ENCODE measurements around the gene ADAMTS16.

- TF ChIP-seq POLR2A (IDR thresholded peaks at IDR 0.05), result no peak
- TF ChIP-seq, protein P1, sequence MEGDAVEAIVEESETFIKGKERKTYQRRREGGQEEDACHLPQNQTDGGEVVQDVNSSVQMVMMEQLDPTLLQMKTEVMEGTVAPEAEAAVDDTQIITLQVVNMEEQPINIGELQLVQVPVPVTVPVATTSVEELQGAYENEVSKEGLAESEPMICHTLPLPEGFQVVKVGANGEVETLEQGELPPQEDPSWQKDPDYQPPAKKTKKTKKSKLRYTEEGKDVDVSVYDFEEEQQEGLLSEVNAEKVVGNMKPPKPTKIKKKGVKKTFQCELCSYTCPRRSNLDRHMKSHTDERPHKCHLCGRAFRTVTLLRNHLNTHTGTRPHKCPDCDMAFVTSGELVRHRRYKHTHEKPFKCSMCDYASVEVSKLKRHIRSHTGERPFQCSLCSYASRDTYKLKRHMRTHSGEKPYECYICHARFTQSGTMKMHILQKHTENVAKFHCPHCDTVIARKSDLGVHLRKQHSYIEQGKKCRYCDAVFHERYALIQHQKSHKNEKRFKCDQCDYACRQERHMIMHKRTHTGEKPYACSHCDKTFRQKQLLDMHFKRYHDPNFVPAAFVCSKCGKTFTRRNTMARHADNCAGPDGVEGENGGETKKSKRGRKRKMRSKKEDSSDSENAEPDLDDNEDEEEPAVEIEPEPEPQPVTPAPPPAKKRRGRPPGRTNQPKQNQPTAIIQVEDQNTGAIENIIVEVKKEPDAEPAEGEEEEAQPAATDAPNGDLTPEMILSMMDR (IDR thresholded peaks at IDR 0.05), result no peak
Measured at GRCh38 chr5:5132693-5133295, 7.3 kb upstream of the ADAMTS16 start.
